GM19328 (cell line): Measurements from ENCODE around the gene LILRA6.
A peak's percentile ranks its signal among the peaks of the same experiment; 100 is the strongest.

Experiments
- ATAC-seq: cut with Tn5 transposase; IDR thresholded peaks from one replicate; pipeline ENCODE4 v1.9.1; 2021; ENCODE audit warnings: mild to moderate bottlenecking, moderate library complexity; ENCODE audit not compliant: unreplicated experiment

The LILRA6 gene

DNA sequence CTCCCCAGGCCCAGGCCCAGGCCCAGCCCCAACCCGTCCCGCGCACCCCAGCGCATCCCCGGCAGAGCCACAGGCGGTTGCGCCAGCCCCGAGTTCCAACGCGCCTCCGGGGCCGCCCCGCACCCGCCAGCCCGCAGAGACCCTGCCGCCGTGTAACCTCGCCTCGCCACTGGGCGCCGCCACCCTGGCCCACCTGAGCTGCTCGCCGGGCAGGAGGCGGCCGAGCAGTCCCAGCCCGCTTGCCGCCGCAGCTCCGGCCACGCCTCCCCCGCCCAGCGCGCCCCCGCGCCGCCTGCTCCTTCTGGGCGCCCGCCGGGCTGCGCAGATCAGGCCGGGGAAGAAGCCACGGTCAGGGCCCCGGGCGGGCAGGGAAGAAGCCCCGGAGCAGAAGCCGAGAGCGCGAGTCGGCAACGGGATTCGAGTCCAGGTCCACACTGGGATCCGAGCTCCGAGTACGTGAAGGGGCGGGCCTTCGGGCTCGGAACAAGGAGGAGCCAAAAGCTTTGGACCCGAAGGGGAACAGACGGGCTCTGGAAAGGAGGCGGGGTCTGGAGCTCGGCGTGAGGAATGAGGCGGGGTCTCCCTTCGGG is 53.4 kb downstream of the LILRA6 start, which contains the start of gene MBOAT7:
Gene MBOAT7 (minus strand): TSS at position 436 of the 590 bp plus-strand sequence. CDS start 1,072 bp downstream, outside the sequence.
- ATAC-seq, result peak; percentile 15

DNA sequence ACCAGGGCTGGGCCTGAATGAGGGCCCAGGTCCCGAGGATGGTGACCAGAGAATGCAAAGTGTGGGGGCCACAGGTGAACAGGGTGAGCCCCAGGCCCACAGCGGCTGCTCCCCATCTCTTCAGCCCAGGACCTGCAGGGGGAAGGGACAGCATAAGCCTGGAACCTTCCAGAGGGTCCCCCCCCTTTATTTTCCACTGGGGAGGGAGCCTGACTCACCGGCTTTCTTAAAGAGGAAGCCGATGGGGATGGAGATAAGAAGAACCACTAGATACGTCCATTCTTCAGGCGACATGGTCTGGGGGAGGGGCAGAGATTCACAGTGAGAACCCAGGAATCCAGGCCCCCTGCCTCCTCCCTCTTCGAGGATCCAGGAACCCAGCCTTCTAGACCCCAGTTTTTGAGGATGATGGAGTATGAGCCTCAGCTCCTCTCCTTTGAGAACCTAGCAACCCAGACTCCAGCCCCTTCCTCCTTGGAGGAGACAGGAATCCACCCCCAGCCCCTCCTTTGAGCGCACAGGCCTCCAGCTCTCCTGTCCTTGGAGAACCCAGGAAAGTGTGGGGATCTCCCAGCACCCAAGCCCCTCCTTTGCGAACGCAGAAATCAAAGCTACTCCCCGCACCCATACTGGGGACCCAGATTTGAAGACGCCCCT is 54.2 kb downstream of the LILRA6 start:
- ATAC-seq, result no peak

DNA sequence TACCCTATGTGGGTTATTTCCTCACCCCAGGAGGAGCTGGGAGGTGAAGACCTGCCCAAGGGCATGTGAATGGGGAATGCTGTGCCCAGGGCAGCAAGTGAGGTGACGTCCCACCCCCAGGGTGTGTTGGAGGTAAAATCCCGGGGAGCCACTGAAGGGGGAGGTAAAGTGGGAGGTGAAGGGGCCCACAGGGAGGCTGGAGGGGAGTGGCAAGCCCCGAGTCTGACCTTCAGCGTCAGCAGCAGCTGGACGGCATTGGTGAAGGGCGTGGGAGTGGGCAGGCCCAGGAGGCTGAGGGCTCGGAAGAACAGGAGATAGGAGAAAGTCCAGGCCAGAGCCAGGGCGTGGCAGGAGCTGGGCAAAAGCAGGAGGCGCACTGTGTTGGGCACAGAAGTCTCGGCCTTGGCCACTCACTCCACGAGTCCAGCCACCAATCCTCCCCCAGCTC is 55.6 kb downstream of the LILRA6 start:
- no peak for ATAC-seq
